ENCODE results near the gene NCAPD2. TPM values are rescaled to one million over a fixed set of nuclear protein-coding genes. Genes with fewer than 3 reads are reported as not detected.

Gene NCAPD2
- total RNA-seq, 1 experiment from 2014 or later: 114 TPM

DNA sequence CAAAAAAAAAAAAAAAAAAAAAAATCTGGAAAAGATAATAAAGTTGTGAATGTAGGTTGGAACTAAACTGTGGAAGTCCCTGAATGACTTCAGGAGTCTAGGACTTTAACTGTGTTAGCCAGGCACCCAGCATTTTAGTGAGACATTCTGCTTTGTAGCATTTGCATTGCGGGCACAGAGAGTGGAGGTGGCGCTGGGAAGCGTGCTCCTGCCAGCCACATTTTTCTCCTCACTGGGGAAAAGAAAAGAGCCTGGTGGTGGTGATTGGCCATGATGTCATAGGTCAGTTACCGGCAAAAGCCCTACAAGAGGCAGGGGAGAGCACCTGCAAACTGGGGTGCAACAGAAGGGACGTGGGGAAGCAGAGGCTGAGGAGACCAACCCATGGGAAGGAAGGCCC lies 30.7 kb downstream of the NCAPD2 start:
- H3K23me2 ChIP-seq (ENCODE audit: insufficient read length, low read depth, low read length, poor library complexity, severe bottlenecking): no peaks in the 10 kb centered on the region
- Mint-ChIP-seq H3K9me3 (no peaks in the 10 kb centered on the region), H3K36me3 (ENCODE audit: insufficient read depth in 1 of 3, low read depth in 3 of 3) (peaks cover 63 to 97% (median 95%) of the 10 kb centered on the region in 3 experiments), H3K4me1 (peaks cover 0 to 10% of the 10 kb centered on the region in 2 experiments; a peak in 1 of 4 replicates), H3K27ac (no peak overlapping the region), H3K27me3 (ENCODE audit: low read depth) (no peaks in the 10 kb centered on the region), H3K4me3 (no peak overlapping the region)
- no peak overlapping the region for H2BK15ac ChIP-seq (ENCODE audit: low read depth, low read length)
- no peaks in the 10 kb centered on the region for H4K20me1 ChIP-seq (ENCODE audit: control insufficient read depth, insufficient read depth, insufficient read length)
- H3K79me2 ChIP-seq (ENCODE audit: insufficient read depth, low read length): no peaks in the 10 kb centered on the region
- no peak overlapping the region for H3K27ac ChIP-seq (ENCODE audit: insufficient read length, low read depth, low read length)
- no peak overlapping the region for H3K56ac ChIP-seq (ENCODE audit: insufficient read length, low read depth, low read length)
- no peak overlapping the region for H3K14ac ChIP-seq (ENCODE audit: insufficient read depth, low read length)
- H3K4me1 ChIP-seq (ENCODE audit: insufficient read depth, low read length): no peaks in the 10 kb centered on the region
- TF ChIP-seq, protein P1, sequence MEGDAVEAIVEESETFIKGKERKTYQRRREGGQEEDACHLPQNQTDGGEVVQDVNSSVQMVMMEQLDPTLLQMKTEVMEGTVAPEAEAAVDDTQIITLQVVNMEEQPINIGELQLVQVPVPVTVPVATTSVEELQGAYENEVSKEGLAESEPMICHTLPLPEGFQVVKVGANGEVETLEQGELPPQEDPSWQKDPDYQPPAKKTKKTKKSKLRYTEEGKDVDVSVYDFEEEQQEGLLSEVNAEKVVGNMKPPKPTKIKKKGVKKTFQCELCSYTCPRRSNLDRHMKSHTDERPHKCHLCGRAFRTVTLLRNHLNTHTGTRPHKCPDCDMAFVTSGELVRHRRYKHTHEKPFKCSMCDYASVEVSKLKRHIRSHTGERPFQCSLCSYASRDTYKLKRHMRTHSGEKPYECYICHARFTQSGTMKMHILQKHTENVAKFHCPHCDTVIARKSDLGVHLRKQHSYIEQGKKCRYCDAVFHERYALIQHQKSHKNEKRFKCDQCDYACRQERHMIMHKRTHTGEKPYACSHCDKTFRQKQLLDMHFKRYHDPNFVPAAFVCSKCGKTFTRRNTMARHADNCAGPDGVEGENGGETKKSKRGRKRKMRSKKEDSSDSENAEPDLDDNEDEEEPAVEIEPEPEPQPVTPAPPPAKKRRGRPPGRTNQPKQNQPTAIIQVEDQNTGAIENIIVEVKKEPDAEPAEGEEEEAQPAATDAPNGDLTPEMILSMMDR (conservative IDR thresholded peaks at IDR 0.05): no peak
- H4K8ac ChIP-seq (replicated peaks; ENCODE audit: insufficient read length, low read depth, low read length): no peak overlapping the region
- H3K23ac ChIP-seq (ENCODE audit: insufficient read length, low read depth, low read length): no peak overlapping the region
- H2BK20ac ChIP-seq (ENCODE audit: low read depth, low read length, poor library complexity, severe bottlenecking): no peak overlapping the region
- H2BK12ac ChIP-seq (ENCODE audit: insufficient read length, low read depth, low read length): no peak overlapping the region
- H2BK5ac ChIP-seq (ENCODE audit: insufficient read length, low read length): no peak overlapping the region
- no peak overlapping the region for H3K4me2 ChIP-seq (ENCODE audit: insufficient read depth, insufficient read length, low read length)
- H2AK5ac ChIP-seq (ENCODE audit: insufficient read length, low read length): no peak overlapping the region
- no peak for DNase-seq
- no peak overlapping the region for H4K91ac ChIP-seq (ENCODE audit: insufficient read length, low read depth, low read length)
- no peak overlapping the region for H2BK120ac ChIP-seq (ENCODE audit: low read depth, low read length, poor library complexity, severe bottlenecking)
- no CpG with 5 or more reads among the region's 5 CpGs for WGBS (ENCODE audit: extremely low coverage, insufficient read length, low lambda C conversion rate)
- H3K9ac ChIP-seq (ENCODE audit: extremely low read depth, insufficient read length, low read length): no peak overlapping the region
- no peaks in the 10 kb centered on the region for H3K79me1 ChIP-seq (ENCODE audit: insufficient read depth, low read depth, low read length, poor library complexity, severe bottlenecking)
- H4K5ac ChIP-seq (ENCODE audit: insufficient read length, low read depth, low read length): no peak overlapping the region
- H3K27me3 ChIP-seq (ENCODE audit: insufficient read depth, low read length): no peaks in the 10 kb centered on the region
- H2AFZ ChIP-seq (ENCODE audit: low read length): no peak overlapping the region
- no peaks in the 10 kb centered on the region for H3K9me3 ChIP-seq (ENCODE audit: control insufficient read depth, low read depth, low read length)
- no peak overlapping the region for H3T11ph ChIP-seq (ENCODE audit: low read length)
- H3K18ac ChIP-seq (ENCODE audit: insufficient read length, low read depth, low read length): no peak overlapping the region
- no peak overlapping the region for H3K4ac ChIP-seq (ENCODE audit: low read depth, low read length)

Measured in H9 (cell line).